Endodermal cell (in vitro differentiated cells): Measurements from ENCODE around the gene MMP25. TPM values are rescaled to one million over a fixed set of nuclear protein-coding genes. Genes with fewer than 3 reads are reported as not detected.
"Not testable (repeated sequence)": the region's sequence is repeated elsewhere in the genome, so short reads cannot be mapped to it uniquely, and the experiment has no call there.

Experiments
- DNase-seq: peaks from one replicate; pipeline ENCODE4 v3.0.0-alpha.2; 2017
- H3K27ac ChIP-seq: 2 replicates; pipeline ENCODE4 v1.5.1; 2013; ENCODE audit warnings: mild to moderate bottlenecking, low read depth, low read length, moderate library complexity
- H3K27me3 ChIP-seq: 2 replicates; pipeline ENCODE4 v1.6.1; 2013; ENCODE audit warnings: mild to moderate bottlenecking, low read length, moderate library complexity; ENCODE audit not compliant: insufficient read depth, control insufficient read depth, poor library complexity, severe bottlenecking
- H3K36me3 ChIP-seq: 2 replicates; pipeline ENCODE4 v1.7.0; 2013; ENCODE audit warnings: mild to moderate bottlenecking, low read length, moderate library complexity; ENCODE audit not compliant: control insufficient read depth, insufficient read depth
- H3K4me1 ChIP-seq: one replicate; pipeline ENCODE4 v1.7.0; 2013; ENCODE audit warnings: low read length; ENCODE audit not compliant: control insufficient read depth, insufficient read depth
- H3K4me3 ChIP-seq: 2 replicates; pipeline ENCODE4 v1.5.1; 2013; ENCODE audit warnings: mild to moderate bottlenecking, low read length, moderate library complexity
- H3K9ac ChIP-seq: 2 replicates; pipeline ENCODE4 v1.6.1; 2013; ENCODE audit warnings: mild to moderate bottlenecking, low read length, moderate library complexity; ENCODE audit not compliant: poor library complexity, severe bottlenecking; ENCODE audit errors: extremely low read depth
- H3K9me3 ChIP-seq: 2 replicates; pipeline ENCODE4 v1.6.1; 2013; ENCODE audit warnings: mild to moderate bottlenecking, low read length, moderate library complexity; ENCODE audit not compliant: control insufficient read depth
- H3K27ac Mint-ChIP-seq: 2 replicates; pipeline ENCODE4 v1.8.0; 2020; ENCODE audit warnings: mixed read lengths
- H3K27me3 Mint-ChIP-seq: 2 replicates; pipeline ENCODE4 v1.8.0; 2021; ENCODE audit warnings: mild to moderate bottlenecking, mixed read lengths; ENCODE audit not compliant: insufficient read depth
- H3K36me3 Mint-ChIP-seq: 2 replicates; pipeline ENCODE4 v1.8.0; 2020; ENCODE audit warnings: low read depth, mixed read lengths
- H3K4me1 Mint-ChIP-seq: 2 replicates; pipeline ENCODE4 v1.8.0; 2020; ENCODE audit warnings: mixed read lengths
- H3K4me3 Mint-ChIP-seq: 2 replicates; pipeline ENCODE4 v1.8.0; 2020; ENCODE audit warnings: mild to moderate bottlenecking, moderate library complexity, mixed read lengths
- H3K9me3 Mint-ChIP-seq: 2 replicates; pipeline ENCODE4 v1.8.0; 2020; ENCODE audit warnings: mild to moderate bottlenecking, mixed read lengths
- WGBS, 2 experiments: methylation state at CpG; one replicate each; pipeline versions ENCODE4 v1.1.5 to v1.1.7; 2013; ENCODE audit warnings: missing lambda C conversion rate in 2 of 2, mixed read lengths in 1 of 2; ENCODE audit not compliant: insufficient coverage in 1 of 2, insufficient read length in 1 of 2; 5-methylcytosine and 5-hydroxymethylcytosine counted together
- total RNA-seq, 2 donors: library from RNA; stranded (reverse); fragmentation: NEBNext Ultra II Directional in 1 of 2; extraction: Animal tissue kit (Norgen Biotek cat#: 25700) in 1 of 2; gene quantifications; 2 replicates in 1 of 2; 3 replicates in 1 of 2; pipeline ENCODE4 v1.2.1, GENCODE V29; 2021
- TF ChIP-seq, protein P1 (sequence below): fragments of 200-600 bp; sonication (generic); conservative IDR thresholded peaks from 2 replicates; pipeline ENCODE4 v1.5.0; 2021; ENCODE audit warnings: antibody characterized with exemption, mild to moderate bottlenecking

Gene MMP25
- total RNA-seq, 2 donors from 2014 or later = 4.5 to 6.1 TPM

DNA sequence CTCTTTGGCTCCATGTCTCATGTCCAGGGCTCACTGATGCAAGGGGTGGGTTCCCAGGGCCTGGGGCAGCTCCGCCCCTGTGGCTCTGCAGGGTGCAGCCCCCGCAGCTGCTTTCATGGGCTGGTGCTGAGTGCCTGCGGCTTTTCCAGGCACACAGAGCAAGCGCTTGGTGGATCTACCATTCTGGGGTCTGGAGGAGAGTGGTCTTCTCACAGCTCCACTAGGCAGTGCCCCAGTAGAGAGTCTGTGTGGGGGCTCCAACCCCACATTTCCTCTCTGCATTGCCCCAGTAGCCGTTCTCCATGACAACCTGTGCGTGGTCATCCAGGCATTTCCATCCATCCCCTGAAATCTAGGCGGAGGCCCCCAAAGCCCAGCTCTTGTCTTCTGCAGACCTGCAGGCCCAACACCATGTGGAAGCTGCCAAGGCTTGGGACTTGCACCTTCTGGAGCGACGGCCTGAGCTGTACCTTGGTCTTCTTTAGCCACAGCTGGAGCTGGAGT lies 24.3 kb downstream of the MMP25 start:
- no peaks in the 10 kb centered on the region for H3K27me3 Mint-ChIP-seq
- Histone ChIP-seq H3K9ac (no peak overlapping the region), H3K4me3 (no peak overlapping the region), H3K4me1 (no peaks in the 10 kb centered on the region), H3K27me3 (no peaks in the 10 kb centered on the region), H3K9me3 (no peaks in the 10 kb centered on the region), H3K27ac (no peak overlapping the region), H3K36me3 (no peaks in the 10 kb centered on the region)
- H3K4me1 Mint-ChIP-seq = peaks cover 9% of the 10 kb centered on the region
- 93 to 94% methylated on average over 3 to 9 of the region's 9 CpGs for WGBS, 2 experiments
- no peaks in the 10 kb centered on the region for H3K36me3 Mint-ChIP-seq
- DNase-seq = no peak
- H3K4me3 Mint-ChIP-seq = no peak overlapping the region
- no peak overlapping the region for H3K27ac Mint-ChIP-seq
- no peaks in the 10 kb centered on the region for H3K9me3 Mint-ChIP-seq
- TF ChIP-seq, protein P1, sequence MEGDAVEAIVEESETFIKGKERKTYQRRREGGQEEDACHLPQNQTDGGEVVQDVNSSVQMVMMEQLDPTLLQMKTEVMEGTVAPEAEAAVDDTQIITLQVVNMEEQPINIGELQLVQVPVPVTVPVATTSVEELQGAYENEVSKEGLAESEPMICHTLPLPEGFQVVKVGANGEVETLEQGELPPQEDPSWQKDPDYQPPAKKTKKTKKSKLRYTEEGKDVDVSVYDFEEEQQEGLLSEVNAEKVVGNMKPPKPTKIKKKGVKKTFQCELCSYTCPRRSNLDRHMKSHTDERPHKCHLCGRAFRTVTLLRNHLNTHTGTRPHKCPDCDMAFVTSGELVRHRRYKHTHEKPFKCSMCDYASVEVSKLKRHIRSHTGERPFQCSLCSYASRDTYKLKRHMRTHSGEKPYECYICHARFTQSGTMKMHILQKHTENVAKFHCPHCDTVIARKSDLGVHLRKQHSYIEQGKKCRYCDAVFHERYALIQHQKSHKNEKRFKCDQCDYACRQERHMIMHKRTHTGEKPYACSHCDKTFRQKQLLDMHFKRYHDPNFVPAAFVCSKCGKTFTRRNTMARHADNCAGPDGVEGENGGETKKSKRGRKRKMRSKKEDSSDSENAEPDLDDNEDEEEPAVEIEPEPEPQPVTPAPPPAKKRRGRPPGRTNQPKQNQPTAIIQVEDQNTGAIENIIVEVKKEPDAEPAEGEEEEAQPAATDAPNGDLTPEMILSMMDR = no peak

DNA sequence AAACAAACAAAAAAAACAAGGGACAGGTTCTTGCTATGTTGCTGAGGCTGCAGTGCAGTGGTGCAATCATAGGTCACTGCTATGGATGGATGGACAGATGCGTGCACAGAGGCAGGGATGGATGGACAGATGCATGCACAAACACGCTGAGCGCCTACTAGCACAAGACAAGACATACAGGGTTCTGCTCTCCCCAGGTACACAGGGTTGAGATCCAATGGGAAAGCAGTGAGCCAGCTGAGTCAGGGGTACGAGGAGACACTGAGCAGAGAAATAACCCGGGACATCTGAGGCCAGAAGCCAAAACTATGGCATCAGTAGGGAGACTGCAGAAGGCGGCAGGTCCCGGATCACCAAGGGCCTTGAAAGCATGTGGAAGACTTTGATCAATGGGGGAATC lies 25.3 kb downstream of the MMP25 start:
- WGBS, 2 experiments = 88 to 95% methylated on average over 7 of the region's 7 CpGs
- no peaks in the 10 kb centered on the region for H3K27me3 Mint-ChIP-seq
- no peaks in the 10 kb centered on the region for H3K36me3 ChIP-seq

DNA sequence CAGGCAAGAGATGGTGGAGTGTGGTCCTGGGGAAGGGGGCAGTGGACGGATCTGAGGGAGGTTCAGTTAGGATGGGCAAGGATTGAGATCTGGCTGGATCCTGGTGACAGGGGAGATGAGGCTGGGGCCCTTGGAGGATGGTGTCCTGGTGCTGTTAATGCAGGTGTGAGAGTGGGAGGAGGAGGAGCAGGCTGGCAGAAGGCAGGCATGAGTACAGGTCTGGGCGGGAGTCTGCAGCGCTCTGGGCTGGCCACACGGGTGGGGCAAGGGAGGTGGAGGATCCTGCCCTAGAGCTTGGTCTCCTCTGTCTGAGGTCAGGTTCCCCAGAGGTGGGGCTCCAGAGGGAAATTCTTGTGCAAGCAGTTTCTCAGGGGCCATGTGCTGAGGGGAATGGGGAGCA lies 25.8 kb downstream of the MMP25 start:
- H3K4me3 ChIP-seq, H3K9me3 Mint-ChIP-seq, H3K4me3 Mint-ChIP-seq, H3K4me1 Mint-ChIP-seq, DNase-seq, H3K27me3 ChIP-seq, H3K27me3 Mint-ChIP-seq, H3K27ac ChIP-seq, H3K36me3 ChIP-seq, H3K9ac ChIP-seq, H3K4me1 ChIP-seq, H3K27ac Mint-ChIP-seq, H3K9me3 ChIP-seq, H3K36me3 Mint-ChIP-seq: not testable (repeated sequence)
- 70 to 86% methylated on average over 2 to 3 of the region's 4 CpGs for WGBS, 2 experiments

More for the DNA sequence above, 25.3 kb downstream of the MMP25 start:
- H3K9me3 Mint-ChIP-seq = no peaks in the 10 kb centered on the region
- no peak overlapping the region for H3K4me3 Mint-ChIP-seq
- no peak overlapping the region for H3K27ac Mint-ChIP-seq
- TF ChIP-seq, protein P1 = no peak
- Histone ChIP-seq H3K27me3 (no peaks in the 10 kb centered on the region), H3K4me3 (no peak overlapping the region), H3K4me1 (no peaks in the 10 kb centered on the region), H3K9me3 (no peaks in the 10 kb centered on the region), H3K27ac (no peak overlapping the region), H3K9ac (no peak overlapping the region)
- H3K4me1 Mint-ChIP-seq = peaks cover 9% of the 10 kb centered on the region
- H3K36me3 Mint-ChIP-seq = no peaks in the 10 kb centered on the region
- no peak for DNase-seq
